SK-N-DZ (cell line): Measurements from ENCODE around the gene THADA.
A peak's percentile ranks its signal among the peaks of the same experiment; 100 is the strongest.

Source experiments
- DNase-seq: peaks from one replicate; pipeline ENCODE4 v3.0.0-alpha.2; 2015; ENCODE audit warnings: low spot score

Gene THADA

DNA sequence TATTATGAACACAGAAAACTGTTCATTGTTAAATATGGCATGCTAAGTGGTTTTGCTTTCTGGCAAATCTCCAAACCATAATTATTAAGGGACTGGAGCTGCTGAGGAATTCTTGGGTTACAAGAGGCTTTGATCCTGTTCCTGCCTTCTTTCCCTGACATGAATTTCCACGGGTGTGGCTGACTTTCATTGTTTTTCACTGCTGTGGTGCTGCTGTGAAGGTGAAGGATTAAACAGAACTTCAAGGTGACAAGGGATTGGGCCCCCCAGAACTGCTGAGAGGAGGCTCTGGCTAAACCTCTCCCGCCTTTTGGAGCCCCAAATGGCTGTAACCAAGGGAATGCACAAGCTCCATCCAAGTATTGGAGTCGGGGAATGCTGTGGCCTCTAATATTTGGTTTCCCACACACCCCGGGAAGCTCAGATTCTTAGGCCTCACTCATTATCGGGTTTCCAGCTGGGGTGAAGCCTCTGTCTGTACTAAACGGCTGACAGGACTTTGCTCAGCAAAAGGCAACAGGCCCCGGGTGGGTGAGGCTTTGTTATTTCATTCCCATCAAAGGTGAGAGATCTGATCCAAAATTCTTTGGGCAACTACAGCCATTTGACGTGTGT lies 340.4 kb downstream of the THADA start:
- DNase-seq = no peak

DNA sequence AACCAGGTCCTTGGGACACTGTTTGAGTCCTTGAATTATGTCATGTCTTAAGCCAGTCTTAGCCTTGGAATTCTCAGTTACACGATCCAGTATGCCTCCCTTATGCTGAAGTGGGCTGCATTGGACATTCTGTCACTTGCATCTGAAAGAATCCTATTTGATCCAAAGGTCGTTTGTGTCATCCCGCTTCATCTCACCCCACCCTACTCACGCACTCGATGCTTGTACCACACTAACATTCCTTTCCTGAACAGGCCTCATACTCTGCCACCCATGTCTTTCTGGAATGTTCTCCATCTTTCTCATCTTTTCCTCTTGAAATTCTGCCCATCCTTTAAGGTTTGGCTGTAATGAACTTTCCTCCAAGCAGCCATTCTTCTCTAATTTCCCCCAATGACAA lies 341.5 kb downstream of the THADA start:
- no peak for DNase-seq

DNA sequence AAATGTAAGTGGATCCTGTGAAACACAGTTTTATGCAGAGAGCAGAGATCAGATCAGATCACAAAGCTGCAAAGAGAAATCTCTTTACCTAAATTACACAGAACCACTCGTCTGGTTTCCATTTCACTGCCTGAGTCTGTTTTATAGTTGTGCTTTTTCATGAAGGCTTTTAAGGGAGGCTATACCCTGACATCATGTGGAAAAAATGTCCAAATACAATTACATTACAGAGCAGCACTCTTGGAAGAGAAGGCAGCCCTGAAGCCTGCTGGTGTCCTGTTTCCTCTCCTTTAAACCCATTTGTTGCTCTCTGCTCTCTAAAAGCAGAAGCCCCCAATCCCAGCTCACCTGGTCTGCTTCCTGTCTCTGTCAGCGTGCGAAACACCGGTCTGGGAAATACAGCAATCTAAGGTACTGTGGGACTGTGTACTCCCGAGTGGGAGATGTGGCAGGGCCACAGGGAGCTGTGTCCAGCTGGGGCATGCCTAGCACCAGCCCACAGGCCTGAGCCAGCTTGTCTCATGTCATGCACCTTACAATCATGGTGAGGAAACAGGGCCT lies 344.6 kb downstream of the THADA start:
- peak; percentile 96 for DNase-seq

DNA sequence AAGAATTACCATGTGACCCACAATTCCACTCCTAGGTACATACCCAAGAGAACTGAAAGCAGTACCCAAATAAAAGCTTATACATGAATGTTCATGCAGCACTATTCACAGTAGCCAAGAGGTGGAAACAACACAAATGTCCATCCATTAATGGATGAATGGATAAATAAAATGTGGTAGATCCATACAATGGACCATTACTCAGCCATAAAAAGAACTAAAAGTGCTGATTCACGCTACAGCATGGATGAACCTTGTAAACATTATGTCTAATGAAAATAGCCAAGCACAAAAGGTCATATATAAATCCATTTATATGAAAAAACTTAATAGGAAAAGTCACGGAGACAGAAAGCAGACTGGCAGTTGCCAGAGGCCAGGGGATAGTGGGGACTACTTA lies 345.8 kb downstream of the THADA start:
- no peak for DNase-seq

DNA sequence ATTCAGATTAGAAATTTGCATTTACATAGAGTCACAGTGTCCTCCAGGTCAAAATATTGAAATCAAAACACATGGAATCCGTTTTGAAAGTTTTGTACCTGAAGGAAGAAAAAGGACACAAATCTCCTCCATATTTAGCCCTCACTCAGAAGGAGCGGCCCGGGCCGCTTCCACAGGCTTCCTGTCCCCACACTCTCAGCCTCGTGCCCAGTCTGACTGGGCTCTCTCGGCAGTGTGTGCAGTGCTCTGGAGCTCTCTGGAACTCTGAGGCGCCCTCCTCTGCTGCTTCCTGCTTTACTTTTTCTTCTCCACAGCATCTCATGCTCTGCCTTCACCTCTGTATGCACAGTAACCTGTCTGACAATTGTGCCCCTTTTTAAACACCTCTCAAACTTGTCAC lies 347.2 kb downstream of the THADA start:
- DNase-seq = no peak

DNA sequence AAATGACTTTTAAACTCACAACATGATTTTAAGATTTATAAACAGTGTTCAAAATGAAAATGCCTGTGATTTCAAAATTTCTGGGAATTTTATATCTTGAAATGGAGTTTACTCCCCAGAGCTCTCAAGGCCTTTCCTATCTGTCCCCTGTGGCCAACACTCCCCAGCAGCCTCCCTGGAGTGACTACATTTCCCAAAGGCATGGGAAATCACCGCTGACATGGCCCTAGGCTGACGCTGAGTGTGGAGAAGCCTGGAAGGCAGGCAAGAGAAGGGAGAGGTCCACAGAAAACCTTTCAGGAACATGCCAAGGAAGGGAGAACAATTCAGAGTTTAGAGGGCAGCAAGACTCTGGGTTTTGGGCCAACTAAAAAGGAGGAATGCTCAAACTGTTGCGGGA lies 349.2 kb downstream of the THADA start:
- no peak for DNase-seq

DNA sequence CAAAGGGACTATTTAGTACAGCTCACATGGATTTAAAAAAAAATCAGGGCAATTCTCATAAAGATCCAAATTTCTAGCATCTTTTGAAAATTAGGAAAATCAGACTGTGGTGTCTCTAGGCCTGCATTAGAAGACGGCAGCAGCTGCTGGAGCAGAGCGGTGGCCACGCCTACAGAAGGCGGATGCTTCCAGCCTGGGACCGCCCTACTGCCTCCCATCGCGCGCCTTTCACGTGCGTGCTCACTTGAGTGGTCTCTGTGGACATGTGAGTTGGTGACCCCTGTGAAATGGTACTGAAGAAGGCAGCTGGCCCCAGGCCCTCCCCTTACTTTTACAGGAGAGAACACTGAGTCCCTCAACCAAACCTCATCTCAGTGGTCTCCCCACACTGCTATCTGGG lies 354.3 kb downstream of the THADA start:
- no peak for DNase-seq

DNA sequence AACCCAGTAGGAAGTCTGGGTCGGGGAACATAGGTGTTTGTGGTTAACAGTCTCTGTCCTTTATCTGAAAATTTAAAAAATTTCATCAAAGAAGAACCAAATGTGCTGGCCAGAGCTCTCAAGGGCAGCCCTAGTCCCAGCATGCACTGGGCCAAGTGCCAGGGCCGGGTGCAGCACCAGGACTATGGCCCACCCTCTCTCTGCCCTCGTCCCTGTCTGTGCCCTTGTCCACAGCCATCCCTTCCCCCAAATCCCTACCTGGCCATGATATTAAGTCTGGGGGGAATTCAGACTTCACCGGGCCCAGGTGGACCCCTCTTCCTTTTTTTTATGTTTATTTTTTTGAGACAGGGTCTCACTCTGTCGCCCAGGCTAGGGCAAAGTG lies 355.1 kb downstream of the THADA start:
- DNase-seq = no peak

DNA sequence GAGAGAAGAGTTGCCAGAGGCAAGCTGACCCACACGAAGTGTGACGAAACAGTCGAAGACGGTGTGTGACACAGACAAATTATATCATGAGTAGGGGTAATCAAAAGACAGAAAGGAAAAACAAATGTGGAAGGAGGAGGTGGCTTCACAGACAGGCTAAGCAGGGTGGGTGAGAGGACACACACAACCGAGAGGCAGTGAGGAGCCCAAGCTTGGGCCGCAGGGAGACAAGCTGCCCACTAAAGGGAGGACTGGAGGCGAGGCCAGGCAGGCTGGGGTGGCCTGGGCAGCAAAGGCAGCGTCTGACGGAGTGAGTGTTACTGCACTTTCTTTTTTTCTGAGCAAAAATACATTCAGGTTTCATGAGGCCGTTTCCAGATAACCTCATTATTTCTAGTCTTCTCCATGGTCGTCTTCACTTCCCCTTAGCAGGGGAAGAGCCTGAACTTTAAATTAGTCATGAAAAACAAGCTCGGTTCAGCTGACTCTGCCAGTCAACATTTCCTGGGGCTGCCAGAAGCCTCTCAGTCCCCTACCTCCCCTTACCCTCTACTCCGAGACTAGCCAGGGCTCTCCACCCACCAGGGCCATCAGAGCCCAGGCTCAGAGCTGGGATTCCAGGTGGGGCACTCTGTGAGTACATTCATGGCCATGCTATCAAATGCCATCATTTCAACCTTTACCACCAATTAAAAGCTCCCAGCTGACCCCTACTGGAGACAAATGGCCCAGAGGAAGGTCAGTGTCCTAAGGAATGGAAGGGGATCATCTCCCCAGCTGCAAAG lies 355.7 kb downstream of the THADA start:
- DNase-seq = no peak

DNA sequence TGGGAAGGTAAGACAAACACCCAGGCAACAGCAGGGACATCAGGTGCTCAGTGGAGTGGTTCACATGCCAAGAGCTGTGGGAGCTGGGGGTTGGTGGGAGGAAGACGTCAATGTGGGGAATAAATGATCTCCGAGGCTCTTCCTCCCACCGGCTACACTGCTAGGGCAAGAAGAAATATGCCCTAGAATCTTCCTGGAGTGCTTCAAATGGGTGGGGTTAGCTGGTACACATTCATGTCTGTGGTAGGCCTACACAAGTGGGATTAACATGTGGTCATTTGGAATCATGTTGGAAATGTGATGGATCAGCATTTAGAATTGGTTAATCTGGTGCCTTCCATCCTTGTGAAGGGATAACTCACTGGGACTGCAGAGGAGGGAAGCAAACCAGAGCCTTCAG lies 357.0 kb downstream of the THADA start:
- no peak for DNase-seq

DNA sequence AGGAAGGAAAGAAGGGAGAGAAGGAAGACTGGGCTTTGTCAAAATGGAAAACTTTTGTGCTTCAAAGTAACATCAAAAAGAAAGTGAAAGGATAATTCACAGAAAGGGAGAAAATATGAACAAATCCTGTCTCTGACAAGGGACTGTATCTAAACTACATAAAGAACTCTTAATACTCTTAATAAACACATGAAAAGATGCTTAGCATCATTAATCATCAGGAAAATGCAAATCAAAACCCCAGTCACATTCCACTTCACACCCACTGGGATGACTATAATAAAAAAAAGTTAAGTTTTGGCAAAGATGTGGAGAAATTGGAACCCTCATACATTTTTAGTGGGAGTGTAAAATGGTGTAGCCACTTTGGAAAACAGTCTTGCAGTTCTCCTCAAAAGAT lies 357.7 kb downstream of the THADA start:
- no peak for DNase-seq

DNA sequence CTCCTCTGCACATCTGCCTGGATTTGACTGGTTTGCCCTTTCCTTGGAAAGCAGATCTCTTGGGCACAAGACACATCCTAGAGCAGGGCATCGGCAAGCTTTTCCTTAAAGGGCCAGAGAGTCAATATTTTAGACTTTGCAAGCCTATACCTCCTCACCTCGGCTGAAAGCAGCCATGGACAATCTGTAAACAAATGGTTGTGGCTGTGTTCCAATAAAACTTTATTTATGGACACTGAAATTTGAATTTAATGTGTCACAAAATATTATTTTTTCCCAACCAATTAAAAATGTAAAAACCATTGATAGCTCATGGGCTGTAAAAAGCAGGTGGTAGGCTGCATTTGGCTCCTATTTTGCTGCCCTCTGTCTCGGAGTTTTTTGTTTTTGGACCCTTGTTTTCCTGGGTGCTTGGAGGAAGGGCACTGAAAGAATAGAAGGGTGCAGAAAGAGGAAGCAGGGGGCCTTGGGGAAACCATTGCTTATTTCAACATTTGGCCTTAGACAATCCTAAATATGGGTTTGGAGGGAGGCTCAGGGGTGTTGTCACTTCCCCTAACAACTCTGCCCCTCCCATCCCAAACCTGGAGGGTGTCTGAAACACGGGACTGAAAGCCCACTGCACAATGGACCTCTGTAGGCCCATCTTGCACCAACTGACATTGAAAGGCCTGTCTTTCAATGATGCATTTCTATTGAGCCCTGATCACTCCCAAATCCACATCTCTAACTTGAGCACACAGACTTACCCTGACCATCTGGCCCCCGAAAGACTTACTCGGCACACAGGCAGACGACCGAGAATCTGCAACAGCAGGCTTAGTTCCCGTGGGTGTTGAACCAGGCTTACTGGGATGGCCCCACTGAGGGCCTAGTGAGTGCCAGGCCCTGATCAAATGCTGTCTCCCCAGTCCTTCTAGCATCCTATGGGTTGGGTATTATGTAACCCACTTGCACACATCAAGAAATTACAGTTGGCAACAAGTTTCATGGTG lies 362.3 kb downstream of the THADA start:
- DNase-seq = no peak

DNA sequence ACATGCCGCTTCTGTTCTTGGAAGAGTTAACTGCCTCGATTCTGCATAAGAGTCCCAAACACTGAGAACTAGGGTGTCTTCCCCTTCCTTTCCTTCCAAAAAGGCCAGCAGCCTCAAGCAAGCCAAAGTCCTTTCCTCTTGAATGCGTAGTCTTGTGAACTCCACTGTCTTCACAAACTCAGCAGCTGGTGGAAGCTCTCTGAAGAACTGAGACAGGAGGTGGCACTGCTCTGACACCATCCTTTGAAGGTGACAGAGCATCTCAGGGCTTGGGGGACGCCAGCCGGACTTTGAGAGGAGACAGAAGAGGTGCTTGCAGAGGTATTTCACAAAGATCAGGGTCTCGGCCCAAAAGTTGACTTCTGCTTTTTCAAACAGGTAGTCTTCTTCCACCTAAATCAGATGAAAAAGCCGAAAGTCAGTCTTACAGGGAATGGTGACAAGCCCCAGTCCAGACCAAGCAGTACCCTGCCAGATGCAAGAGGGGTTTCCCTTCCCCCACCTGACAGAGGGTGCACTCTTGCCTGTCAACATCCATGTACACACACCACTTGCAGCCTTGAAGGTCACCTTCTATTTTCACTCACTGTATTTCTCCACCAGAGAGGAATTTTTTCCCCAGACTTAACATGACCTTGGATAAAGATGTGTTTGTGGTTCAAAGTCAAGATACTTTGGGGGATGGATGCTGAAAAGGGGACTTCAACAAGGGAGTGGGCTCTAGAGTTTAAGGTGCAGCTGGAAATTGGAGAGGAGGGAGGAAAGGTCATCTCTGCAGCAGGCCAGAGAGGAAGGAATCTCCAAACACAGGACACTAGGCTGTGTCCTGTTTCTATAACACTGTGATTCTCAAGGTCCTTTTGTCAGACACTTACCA lies 364.6 kb downstream of the THADA start:
- DNase-seq = no peak

DNA sequence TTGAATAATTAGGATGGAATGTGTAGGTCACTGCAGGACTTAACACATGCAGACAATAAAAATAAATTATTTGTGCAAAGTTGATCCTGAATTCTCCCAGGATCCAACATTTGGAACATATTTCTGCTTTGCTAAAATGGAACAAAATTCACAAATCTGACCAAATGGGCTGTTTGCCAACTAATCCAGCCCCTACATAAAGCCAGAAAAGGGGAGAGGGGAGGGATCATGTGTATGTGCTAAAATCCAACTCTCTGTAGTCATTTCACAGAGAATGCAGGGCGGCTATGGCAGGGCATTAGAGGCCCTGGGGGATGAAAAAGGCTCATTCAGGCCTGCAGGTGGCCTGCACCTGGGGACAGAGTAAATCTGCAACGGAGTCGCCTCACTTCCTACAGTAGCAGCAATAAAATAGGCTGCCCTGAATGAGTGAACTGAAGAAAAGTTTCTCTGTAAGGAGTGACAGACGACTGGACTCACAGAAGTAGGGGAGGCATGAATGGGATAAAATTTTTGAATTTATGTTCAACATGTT lies 365.4 kb downstream of the THADA start:
- no peak for DNase-seq

DNA sequence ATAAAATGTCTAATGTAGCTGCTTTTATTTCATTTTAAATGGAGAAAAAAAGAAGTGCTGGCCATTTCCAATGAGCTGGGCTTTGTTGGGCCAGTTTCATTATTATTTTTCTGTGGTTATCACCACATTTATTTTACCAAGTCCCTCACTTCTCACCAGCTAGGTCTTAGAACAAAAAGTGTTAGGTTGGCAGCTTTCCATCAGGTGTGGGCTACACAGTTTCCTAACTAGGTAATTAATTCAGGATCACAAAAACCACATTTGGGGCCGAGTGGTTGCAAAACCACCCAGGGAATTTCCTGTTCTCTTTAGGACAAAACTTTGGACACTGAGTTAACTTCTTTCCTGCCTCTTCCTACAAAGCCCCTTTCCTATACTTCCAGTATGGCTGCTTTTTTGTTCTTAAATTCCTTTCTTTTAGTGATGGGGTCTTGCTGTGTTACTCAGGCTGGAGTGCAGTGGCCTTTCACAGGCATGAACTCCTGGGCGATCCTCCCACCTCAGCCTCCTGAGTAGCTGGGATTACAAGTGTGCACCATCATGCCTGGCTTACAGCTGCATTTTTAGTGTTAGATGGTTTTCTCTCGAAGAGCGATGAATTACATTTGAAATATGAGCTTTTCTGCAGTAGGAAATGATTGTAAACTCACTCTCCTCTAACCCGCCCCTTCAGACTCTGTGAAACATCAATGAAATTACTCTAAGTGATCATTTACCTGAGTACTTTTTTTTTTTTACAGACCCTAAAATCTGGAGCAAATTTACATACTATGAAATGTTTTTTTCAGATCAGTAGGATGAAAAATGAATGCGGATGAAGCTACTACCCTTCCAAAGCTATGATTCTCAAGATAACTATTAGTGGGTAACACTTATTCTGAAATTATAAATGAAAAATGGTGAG lies 366.8 kb downstream of the THADA start:
- DNase-seq = no peak

DNA sequence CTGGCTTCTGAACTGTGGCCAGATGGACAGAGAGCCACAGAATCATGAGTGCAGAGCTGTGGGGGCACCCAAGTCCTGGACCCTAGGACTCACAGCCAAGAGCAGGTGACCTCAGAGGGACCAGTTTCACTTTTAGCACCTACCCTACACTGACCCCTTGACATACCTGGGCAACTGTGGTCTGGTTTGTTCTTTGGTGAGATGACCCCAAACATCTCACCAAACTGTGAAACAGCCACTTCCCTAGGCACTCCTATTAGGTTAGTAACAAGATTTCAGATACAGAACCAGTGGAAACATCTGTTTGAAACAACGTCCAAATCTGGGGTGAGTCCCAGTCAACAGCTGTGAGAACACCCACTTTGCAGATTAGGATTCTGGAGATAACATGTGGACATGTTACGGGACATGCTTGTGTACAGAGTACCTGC lies 367.5 kb downstream of the THADA start:
- no peak for DNase-seq

DNA sequence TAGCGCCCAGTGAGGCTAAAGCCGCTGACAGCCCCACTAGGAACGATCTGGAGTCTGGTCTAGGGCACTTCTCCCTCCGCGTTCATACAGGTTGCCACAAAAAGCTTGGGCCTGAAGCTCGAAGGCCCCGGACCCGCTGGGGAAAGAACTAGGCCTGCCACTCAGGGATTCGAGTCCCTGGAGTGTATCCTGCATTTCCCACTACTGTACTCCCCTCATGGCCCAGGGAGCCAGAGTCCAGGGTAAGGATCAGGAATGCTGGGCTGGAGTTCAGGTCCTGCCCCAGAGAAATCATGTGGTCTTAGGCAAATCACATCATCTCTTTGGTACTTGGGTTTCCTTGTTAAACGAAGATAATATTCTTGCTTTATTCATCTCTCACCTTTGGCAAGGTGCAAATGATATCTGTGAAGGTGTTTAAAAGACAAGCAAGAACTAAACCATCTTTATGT lies 368.0 kb downstream of the THADA start:
- DNase-seq = no peak

DNA sequence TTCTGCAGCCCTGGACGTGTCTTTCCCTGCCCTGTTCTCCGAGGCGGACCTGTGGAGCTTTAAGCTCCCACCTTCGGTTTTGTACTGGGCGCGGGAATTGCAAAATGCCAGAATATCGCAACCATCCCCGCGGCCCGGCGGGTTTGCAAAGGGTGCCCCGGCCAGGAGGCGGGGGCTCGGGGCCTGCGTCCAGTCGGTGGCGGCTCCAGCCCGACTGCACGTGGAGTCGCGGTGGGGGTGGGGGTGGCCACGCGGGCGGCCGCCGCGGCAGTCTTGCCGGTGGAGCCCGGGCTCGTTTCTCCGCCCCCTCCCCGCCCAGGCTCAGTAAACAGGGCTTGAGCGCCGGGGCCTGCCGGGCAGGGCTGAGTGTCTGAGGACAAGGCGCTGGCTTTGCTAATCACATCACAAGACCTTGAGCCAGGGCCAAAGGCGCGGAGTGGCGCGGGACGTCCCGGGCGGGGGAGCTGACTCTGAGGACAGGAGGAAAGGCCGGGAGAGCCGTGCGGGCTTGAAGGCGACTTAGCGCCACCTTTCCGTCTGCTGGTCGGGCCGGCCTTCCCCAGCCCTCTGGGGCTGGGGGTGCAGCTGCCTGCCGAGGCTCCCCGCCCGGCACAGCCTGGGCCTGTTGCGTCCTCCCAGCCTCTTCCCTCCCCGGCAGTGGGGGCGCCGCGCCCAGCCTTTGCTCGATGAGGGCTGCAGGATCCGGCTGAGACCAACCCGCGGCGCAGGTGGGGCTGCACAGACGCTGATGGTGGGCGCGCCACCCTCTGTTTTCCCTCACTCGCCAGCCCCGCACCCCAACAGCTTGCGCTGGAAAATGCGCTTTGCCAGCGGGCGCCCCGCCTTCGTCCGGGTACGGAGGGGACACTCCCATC lies 368.6 kb downstream of the THADA start:
- DNase-seq = peak; percentile 89
